Uterus (tissue), 4 donors: Measurements from ENCODE around the gene TMC3. TPM values are rescaled to one million over a fixed set of nuclear protein-coding genes. Genes with fewer than 3 reads are reported as not detected.

Source experiments
- DNase-seq, 2 donors: peaks; one replicate each; pipeline ENCODE4 v3.0.0-alpha.2; 2019 to 2020
- H3K27ac ChIP-seq, 2 donors: fragments of 200-600 bp; sonication (generic); 1 replicate in 1 of 2; 2 replicates in 1 of 2; pipeline ENCODE4 v1.5.1; 2016 to 2018
- H3K27me3 ChIP-seq, 2 donors: fragments of 200-600 bp; sonication (generic); one replicate each; pipeline ENCODE4 v1.5.1; 2018 to 2019; ENCODE audit warnings: control low read depth in 1 of 2
- H3K36me3 ChIP-seq, 2 donors: fragments of 200-600 bp; sonication (generic); one replicate each; pipeline ENCODE4 v1.5.1; 2019; ENCODE audit warnings: control low read depth in 1 of 2
- H3K4me1 ChIP-seq, 2 donors: fragments of 200-600 bp; sonication (generic); one replicate each; pipeline ENCODE4 v1.5.1; 2018 to 2019; ENCODE audit warnings: control low read depth in 1 of 2
- H3K4me3 ChIP-seq, 2 donors: fragments of 200-600 bp; sonication (generic); 1 replicate in 1 of 2; 2 replicates in 1 of 2; pipeline ENCODE4 v1.5.1; 2018 to 2019; ENCODE audit warnings: mild to moderate bottlenecking in 1 of 2
- H3K9me3 ChIP-seq, 2 donors: fragments of 200-600 bp; sonication (generic); one replicate each; pipeline ENCODE4 v1.5.1; 2019; ENCODE audit warnings: control low read depth in 1 of 2
- POLR2A ChIP-seq, 2 donors: fragments of 450-650 bp; IDR thresholded peaks; one replicate each; pipeline ENCODE4 v1.6.1; 2016; ENCODE audit warnings: antibody characterized with exemption in 2 of 2, mild to moderate bottlenecking in 1 of 2, moderate library complexity in 1 of 2
- intact Hi-C: fragments of 100-400 bp; cut with DNase I; formaldehyde crosslinking; loops from one replicate; pipeline ENCODE4 v1.15.1; 2023; ENCODE audit warnings: low total_unique reads
- total RNA-seq, 4 donors: library from RNA; depleted of rRNA in 3 of 4; stranded (reverse); fragments of >200 nt in 3 of 4; gene quantifications; one replicate each; pipeline versions ENCODE4 v1.1.0 to v1.2.4, GENCODE V29; 2014 to 2023
- TF ChIP-seq, protein P1 (sequence below), 4 experiments: fragments of 200-600 bp in 2 of 4; fragments of 450-650 bp in 2 of 4; sonication (generic) in 2 of 4; IDR thresholded peaks; one replicate each; pipeline ENCODE4 v1.5.1; 2016 to 2019; ENCODE audit warnings: antibody characterized with exemption in 4 of 4, mild to moderate bottlenecking in 2 of 4, moderate library complexity in 1 of 4
- donor health status: DM: yes; HTN: yes; CAD: no.

Gene TMC3
- total RNA-seq, 4 donors from 2014 or later, result 0.14 TPM; not detected in 3

DNA sequence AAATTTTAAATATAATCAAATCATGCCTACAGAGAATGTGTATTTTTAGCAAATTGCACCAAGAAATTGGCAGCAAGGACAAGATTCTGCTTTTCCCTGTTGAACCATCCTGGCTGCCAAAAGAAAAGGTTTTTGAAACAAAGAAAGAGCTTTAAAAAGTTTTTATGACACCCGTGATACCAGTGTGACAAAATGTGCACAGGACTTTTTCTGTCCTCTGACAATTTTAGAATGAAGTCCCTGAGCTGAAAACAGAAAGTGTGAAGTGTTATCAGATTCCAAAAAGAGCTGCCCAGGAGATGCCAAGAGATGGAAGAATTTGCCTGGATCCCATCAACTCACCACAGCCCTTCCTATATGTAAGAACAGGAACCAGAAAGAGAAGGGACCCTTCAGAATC, 33.2 kb upstream of the TMC3 start:
- no peak for DNase-seq
- Histone ChIP-seq H3K9me3 (no peaks in the 10 kb centered on the region), H3K4me1 (no peaks in the 10 kb centered on the region), H3K4me3 (no peak overlapping the region), H3K27me3 (no peaks in the 10 kb centered on the region), H3K27ac (no peak overlapping the region), H3K36me3 (no peaks in the 10 kb centered on the region)
- intact Hi-C loops, result no loop called here
- TF ChIP-seq, protein P1, sequence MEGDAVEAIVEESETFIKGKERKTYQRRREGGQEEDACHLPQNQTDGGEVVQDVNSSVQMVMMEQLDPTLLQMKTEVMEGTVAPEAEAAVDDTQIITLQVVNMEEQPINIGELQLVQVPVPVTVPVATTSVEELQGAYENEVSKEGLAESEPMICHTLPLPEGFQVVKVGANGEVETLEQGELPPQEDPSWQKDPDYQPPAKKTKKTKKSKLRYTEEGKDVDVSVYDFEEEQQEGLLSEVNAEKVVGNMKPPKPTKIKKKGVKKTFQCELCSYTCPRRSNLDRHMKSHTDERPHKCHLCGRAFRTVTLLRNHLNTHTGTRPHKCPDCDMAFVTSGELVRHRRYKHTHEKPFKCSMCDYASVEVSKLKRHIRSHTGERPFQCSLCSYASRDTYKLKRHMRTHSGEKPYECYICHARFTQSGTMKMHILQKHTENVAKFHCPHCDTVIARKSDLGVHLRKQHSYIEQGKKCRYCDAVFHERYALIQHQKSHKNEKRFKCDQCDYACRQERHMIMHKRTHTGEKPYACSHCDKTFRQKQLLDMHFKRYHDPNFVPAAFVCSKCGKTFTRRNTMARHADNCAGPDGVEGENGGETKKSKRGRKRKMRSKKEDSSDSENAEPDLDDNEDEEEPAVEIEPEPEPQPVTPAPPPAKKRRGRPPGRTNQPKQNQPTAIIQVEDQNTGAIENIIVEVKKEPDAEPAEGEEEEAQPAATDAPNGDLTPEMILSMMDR (IDR thresholded peaks at IDR 0.05), result no peak
- no peak for TF ChIP-seq POLR2A (IDR thresholded peaks at IDR 0.05)

DNA sequence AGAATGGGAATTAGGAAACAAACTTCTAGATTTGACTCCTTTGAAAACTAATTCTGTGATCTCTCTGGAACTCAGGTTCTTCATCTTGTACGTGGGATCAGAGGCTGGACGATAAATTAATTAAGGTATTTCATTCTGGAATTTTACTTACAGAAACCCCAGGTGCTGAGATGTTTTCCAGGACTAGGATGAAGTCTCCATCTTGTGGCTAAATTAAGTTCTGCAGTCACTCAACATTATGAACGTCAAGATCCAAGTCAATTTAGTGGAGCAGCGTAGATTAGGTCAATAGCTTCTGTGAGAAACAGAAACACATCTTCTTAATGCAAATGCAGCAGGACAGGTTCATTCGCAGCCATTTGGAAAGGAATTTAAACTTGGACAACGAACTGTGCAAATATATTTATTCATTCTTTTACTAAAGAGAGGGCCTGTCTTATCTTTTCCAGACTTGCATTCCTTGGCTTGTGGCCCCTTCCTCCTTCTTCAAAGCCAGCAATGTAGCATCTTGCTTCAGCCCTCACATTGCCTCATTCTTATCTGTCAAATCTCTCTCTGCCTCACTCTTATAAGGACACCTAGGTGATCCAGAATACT, 26.7 kb upstream of the TMC3 start:
- no peaks in the 10 kb centered on the region for H3K9me3 ChIP-seq
- H3K4me1 ChIP-seq, result peaks cover 0 to 5% of the 10 kb centered on the region in 2 donors
- H3K27me3 ChIP-seq, result no peaks in the 10 kb centered on the region
- H3K27ac ChIP-seq, result peak overlapping the region; percentile 44 to 72
- no peaks in the 10 kb centered on the region for H3K36me3 ChIP-seq
- TF ChIP-seq POLR2A (IDR thresholded peaks at IDR 0.05), result no peak
- TF ChIP-seq, protein P1 (IDR thresholded peaks at IDR 0.05), result peak; percentile 62 to 78 (median 73)
- intact Hi-C loops, result loop anchor here (5.0 kb wide), 1 partner anchor 123 kb away; no protein-coding TSS in a partner anchor
- no peak for DNase-seq
- H3K4me3 ChIP-seq, result no peak overlapping the region

DNA sequence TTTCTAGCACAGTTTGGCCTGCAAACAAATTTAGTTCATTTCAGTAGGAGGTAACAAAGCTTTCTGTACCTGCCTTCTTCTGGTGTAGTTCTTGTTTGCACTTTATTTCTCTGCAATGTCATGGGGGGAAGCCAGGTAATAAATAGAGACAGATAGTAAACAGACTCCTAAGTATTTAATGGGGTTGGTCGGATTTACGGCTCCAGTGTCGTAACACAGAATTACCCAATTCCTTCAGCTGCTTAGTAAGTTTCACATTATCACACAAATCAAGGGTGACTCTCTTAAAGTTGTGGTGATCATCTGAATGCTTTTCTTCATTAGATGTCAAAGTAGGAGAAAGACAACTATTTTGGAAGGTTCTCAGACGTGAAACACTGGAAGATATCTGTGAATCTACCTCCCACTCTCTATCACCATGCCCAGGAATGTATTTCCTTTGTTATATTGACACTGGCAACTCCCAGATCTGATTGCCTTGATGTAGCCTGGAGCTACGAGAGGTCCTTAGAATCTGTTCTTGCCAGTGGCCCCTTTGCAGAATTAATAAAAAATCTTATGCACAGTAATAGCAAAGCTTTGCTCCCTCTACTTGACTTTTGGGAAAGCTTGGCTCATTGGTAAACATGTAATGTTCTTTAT, 25.0 kb upstream of the TMC3 start:
- no peak overlapping the region for H3K4me3 ChIP-seq
- peak in 1 of 2 donors; percentile 83 for DNase-seq
- no peak for TF ChIP-seq POLR2A (IDR thresholded peaks at IDR 0.05)
- TF ChIP-seq, protein P1 (IDR thresholded peaks at IDR 0.05), result peak in 2 of 4 experiments; percentile 9 to 31
- peaks cover 0 to 5% of the 10 kb centered on the region in 2 donors for H3K4me1 ChIP-seq
- intact Hi-C loops, result no loop called here
- H3K36me3 ChIP-seq, result no peaks in the 10 kb centered on the region
- no peaks in the 10 kb centered on the region for H3K27me3 ChIP-seq
- H3K27ac ChIP-seq, result peak overlapping the region; percentile 58 to 72
- no peaks in the 10 kb centered on the region for H3K9me3 ChIP-seq

GRCh38 chr15:81398456-81398855, 24.4 kb upstream of the TMC3 start:
- Histone ChIP-seq H3K4me3 (no peak overlapping the region), H3K27me3 (no peaks in the 10 kb centered on the region), H3K36me3 (no peaks in the 10 kb centered on the region), H3K9me3 (no peaks in the 10 kb centered on the region), H3K4me1 (peaks cover 0 to 5% of the 10 kb centered on the region in 2 donors), H3K27ac (peak overlapping the region; percentile 46 to 58)
- intact Hi-C loops, result no loop called here
- TF ChIP-seq, protein P1 (IDR thresholded peaks at IDR 0.05), result no peak
- TF ChIP-seq POLR2A (IDR thresholded peaks at IDR 0.05), result no peak
- no peak for DNase-seq

DNA sequence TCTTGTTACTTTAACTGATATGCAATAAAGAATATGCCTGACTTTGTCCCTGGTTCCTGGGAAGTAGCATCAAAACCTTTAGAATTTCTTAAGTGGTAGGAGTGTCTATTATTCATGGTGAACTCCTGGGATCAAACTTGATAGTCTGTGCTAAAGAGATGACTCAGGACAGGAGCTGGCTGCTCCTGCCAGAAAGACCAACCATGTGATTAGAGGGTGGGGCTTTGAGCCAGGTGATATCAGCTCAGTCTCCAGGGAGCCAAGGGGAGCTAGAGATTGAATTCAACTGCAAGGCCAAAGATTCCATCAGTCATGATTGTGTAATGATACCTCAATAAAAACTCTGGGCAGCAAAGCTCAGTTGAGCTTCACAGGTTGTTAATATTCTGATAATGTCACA, 20.6 kb upstream of the TMC3 start:
- peak overlapping the region in 1 of 2 donors; percentile 35 for H3K27ac ChIP-seq
- TF ChIP-seq POLR2A (IDR thresholded peaks at IDR 0.05), result no peak
- TF ChIP-seq, protein P1 (IDR thresholded peaks at IDR 0.05), result no peak
- DNase-seq, result peak; percentile 51 to 66
- intact Hi-C loops, result no loop called here
- no peaks in the 10 kb centered on the region for H3K36me3 ChIP-seq
- no peaks in the 10 kb centered on the region for H3K27me3 ChIP-seq
- H3K9me3 ChIP-seq, result no peaks in the 10 kb centered on the region
- peaks cover 0 to 5% of the 10 kb centered on the region in 2 donors for H3K4me1 ChIP-seq
- H3K4me3 ChIP-seq, result no peak overlapping the region
